ENCODE results near the gene TUBB8B.
"Not testable (repeated sequence)": the region's sequence is repeated elsewhere in the genome, so short reads cannot be mapped to it uniquely, and the experiment has no call there.

The TUBB8B gene

DNA sequence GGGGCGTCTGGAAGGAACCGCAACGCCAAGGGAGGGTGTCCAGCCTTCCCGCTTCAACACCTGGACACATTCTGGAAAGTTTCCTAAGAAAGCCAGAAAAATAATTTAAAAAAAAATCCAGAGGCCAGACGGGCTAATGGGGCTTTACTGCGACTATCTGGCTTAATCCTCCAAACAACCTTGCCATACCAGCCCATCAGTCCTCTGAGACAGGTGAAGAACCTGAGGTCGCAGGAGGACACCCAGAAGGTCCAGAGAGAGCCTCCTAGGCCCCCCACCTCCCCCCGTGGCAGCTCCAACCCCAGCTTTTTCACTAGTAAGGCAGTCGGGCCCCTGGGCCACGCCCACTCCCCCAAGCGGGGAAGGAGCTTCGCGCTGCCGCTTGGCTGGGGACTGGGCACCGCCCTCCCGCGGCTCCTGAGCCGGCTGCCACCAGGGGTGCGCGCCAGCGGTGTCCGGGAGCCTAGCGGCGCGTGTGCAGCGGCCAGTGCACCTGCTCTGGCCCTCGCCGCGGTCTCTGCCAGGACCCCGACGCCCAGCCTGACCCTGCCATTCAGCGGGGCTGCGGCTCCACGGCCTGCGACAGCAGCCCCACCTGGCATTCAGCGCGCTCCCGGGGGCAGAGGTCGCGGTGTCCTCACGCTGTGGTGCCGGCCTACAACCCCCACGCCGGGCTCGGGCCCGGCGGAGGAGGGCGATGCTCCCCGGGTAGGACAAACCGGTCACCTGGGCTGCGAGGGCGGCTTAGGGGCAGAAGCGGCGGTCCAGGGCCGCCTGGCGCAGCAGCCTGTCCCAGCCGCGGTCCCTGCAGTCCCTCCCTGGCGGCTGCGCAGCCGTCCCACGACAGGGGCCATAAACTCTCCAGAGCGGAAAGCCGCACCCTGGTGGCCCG is 37.8 kb downstream of the TUBB8B start:
- not testable (repeated sequence) for DNase-seq

DNA sequence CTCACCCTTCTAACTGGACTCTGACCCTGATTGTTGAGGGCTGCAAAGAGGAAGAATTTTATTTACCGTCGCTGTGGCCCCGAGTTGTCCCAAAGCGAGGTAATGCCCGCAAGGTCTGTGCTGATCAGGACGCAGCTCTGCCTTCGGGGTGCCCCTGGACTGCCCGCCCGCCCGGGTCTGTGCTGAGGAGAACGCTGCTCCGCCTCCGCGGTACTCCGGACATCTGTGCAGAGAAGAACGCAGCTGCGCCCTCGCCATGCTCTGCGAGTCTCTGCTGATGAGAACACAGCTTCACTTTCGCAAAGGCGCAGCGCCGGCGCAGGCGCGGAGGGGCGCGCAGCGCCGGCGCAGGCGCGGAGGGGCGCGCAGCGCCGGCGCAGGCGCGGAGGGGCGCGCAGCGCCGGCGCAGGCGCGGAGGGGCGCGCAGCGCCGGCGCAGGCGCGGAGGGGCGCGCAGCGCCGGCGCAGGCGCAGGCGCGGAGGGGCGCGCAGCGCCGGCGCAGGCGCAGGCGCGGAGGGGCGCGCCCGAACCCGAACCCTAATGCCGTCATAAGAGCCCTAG is 38.7 kb downstream of the TUBB8B start:
- not testable (repeated sequence) for DNase-seq

DNA sequence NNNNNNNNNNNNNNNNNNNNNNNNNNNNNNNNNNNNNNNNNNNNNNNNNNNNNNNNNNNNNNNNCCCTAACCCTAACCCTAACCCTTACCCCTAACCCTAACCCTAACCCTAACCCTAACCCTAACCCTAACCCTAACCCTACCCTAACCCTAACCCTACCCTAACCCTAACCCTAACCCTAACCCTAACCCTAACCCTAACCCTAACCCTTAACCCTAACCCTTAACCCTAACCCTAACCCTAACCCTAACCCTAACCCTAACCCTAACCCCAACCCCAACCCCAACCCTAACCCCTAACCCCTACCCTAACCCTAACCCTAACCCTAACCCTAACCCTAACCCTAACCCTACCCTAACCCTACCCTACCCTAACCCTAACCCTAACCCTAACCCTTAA is 39.5 kb downstream of the TUBB8B start:
- DNase-seq: not testable (repeated sequence)
